Common myeloid progenitor, CD34-positive (primary cell): ENCODE results near the gene PPP4C. TPM values are rescaled to one million over a fixed set of nuclear protein-coding genes. Genes with fewer than 3 reads are reported as not detected.

Experiments
- CTCF ChIA-PET: fragments of 350-600 bp; sonication (Branson Sonifier 250); formaldehyde crosslinking; loops from one replicate; lab custom pipeline; 2021; ENCODE audit warnings: antibody characterized with exemption; lab: Charles Lee
- POLR2A ChIA-PET: fragments of 350-600 bp; sonication (Branson Sonifier 250); formaldehyde crosslinking; loops from one replicate; lab custom pipeline; 2021; ENCODE audit warnings: antibody characterized with exemption; lab: Charles Lee
- DNase-seq, 3 donors: peaks; one replicate each; pipeline versions ENCODE4 v3.0.0 to v3.0.0-alpha.2; 2013
- H3K27ac ChIP-seq, 2 experiments: 1 replicate in 1 of 2; 2 replicates in 1 of 2; pipeline ENCODE4 v1.7.0; 2013; ENCODE audit warnings: inconsistent platforms in 2 of 2, low read length in 2 of 2, mild to moderate bottlenecking in 2 of 2, low read depth in 1 of 2, moderate library complexity in 1 of 2; ENCODE audit not compliant: severe bottlenecking in 2 of 2, insufficient read depth in 1 of 2, poor library complexity in 1 of 2
- H3K27me3 ChIP-seq, 5 experiments: replicated peaks in 2 of 5; 1 replicate in 3 of 5; 2 replicates in 2 of 5; pipeline versions ENCODE4 v1.6.1 to v1.7.0; 2013; ENCODE audit warnings: low read length in 4 of 5, mild to moderate bottlenecking in 2 of 5, moderate library complexity in 2 of 5, inconsistent platforms in 1 of 5; ENCODE audit not compliant: insufficient read depth in 5 of 5, control insufficient read depth in 4 of 5
- H3K36me3 ChIP-seq, 4 experiments: 1 replicate in 2 of 4; 2 replicates in 2 of 4; pipeline versions ENCODE4 v1.6.1 to v1.7.0; 2013; ENCODE audit warnings: low read length in 3 of 4, control low read depth in 1 of 4, mild to moderate bottlenecking in 1 of 4; ENCODE audit not compliant: control insufficient read depth in 4 of 4, insufficient read depth in 4 of 4
- H3K4me1 ChIP-seq, 4 experiments: 1 replicate in 3 of 4; 2 replicates in 1 of 4; pipeline versions ENCODE4 v1.6.1 to v1.7.1; 2013; ENCODE audit warnings: low read length in 3 of 4, mild to moderate bottlenecking in 3 of 4, control low read depth in 1 of 4, inconsistent platforms in 1 of 4, moderate library complexity in 1 of 4; ENCODE audit not compliant: control insufficient read depth in 4 of 4, insufficient read depth in 4 of 4; ENCODE audit errors: control extremely low read depth in 1 of 4
- H3K4me3 ChIP-seq, 7 experiments: 1 replicate in 4 of 7; 2 replicates in 3 of 7; pipeline versions ENCODE4 v1.5.1 to v1.7.0; 2013; ENCODE audit warnings: mild to moderate bottlenecking in 7 of 7, low read length in 6 of 7, moderate library complexity in 6 of 7, inconsistent platforms in 2 of 7, low read depth in 2 of 7, control low read depth in 1 of 7; ENCODE audit not compliant: insufficient read depth in 4 of 7, control insufficient read depth in 1 of 7; ENCODE audit errors: extremely low read depth in 1 of 7
- H3K9me3 ChIP-seq, 5 experiments: 1 replicate in 4 of 5; 2 replicates in 1 of 5; pipeline versions ENCODE4 v1.6.1 to v1.7.1; 2013; ENCODE audit warnings: low read length in 4 of 5, mild to moderate bottlenecking in 2 of 5, inconsistent platforms in 1 of 5, low read depth in 1 of 5, moderate library complexity in 1 of 5; ENCODE audit not compliant: control insufficient read depth in 4 of 5, insufficient read depth in 2 of 5; ENCODE audit errors: control extremely low read depth in 1 of 5
- WGBS: methylation state at CpG from one replicate; pipeline ENCODE4 v1.1.5; 2013; ENCODE audit not compliant: insufficient coverage; 5-methylcytosine and 5-hydroxymethylcytosine counted together
- polyA plus RNA-seq: library from polyadenylated mRNA; unstranded; fragments of 120-200 nt; gene quantifications from one replicate; pipeline ENCODE4 v1.2.1, GENCODE V29; 2013

The PPP4C gene
- 56.3 TPM for polyA plus RNA-seq

DNA sequence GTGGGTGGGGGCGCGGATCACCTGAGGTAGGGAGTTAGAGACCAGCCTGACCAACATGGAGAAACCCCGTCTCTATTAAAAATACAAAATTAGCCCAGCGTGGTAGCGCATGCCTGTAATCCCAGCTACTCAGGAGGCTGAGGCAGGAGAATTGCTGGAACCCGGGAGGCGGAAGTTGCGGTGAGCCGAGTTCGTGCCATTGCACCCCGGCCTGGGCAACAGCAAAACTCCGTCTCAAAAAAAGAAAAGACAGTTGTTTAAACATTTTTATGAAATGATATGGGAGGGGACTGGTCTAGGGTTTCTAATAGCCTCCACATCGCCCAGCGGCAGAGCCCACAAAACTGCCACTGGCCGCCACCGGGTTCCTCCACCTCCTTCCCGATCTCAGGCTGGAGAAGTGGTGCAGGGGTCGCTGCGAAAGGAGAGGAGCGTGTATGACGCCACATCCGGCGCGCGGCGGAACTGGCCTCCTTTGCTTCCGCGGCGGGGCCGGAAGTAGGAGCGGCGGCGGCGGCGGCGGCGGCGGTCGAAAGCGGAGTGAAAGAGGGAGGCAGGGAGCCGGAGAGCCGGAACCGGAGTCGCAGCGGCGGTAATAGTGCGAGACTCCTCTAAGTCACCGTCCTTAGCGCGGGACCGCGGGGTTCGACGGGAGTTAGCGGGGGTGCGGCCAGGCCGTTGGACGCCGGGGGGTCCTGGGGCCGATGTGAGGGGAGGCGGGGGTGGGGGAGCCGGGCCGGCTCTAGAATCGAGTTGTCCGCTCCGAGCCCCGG is at the start of gene PPP4C:
Gene PPP4C, plus strand, starts transcription at position 492 of the 773 bp plus-strand sequence. CDS start 384 bp downstream, outside the sequence.
- Histone ChIP-seq H3K4me1 (peaks cover 6 to 33% (median 19%) of the 10 kb centered on the region in 4 experiments), H3K4me3 (peak within 1 kb of the TSS; percentile 80 to 96 (median 91)), H3K27ac (peak within 1 kb of the TSS; percentile 79 to 91), H3K36me3 (peaks cover 8 to 51% (median 37%) of the 10 kb centered on the region in 4 experiments), H3K9me3 (no peaks in the 10 kb centered on the region), H3K27me3 (no peaks in the 10 kb centered on the region)
- WGBS: 3% methylated on average over 50 of the region's 67 CpGs
- ChIA-PET CTCF (interaction anchor here (1.2 to 19.2 kb wide), 3 partner anchors 9 to 16 kb away, joined by 4 to 235 read pairs (median 5); partner anchors contain the start of genes ALDOA, TBX6 and YPEL3), POLR2A (interaction anchor here (0.7 to 1.9 kb wide), 4 partner anchors 9 to 17 kb away, joined by 4 to 11 read pairs (median 6); partner anchors contain the start of genes ALDOA and TBX6)
- peak; percentile 89 to 93 (median 91) for DNase-seq

DNA sequence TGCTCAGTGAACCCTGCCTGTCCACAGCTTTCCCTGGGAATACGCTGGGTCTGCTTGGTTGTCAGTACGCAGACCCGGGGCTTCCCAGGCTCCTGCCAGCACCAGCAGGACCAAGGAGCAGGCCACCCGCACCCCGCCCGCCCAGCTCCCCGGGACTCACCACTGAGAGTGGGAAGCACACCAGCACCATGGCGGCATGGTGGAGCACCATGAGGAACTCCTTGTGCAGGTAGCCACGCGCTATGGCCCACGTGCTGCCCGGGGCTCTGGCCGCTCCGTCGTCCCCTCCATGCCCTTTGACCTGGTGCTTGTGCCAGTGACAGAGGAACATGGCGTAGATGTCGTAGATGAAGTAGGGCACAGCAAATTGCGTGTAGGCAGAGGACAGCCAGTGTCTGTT is 49.3 kb upstream of the PPP4C start:
- no peak overlapping the region for H3K4me3 ChIP-seq
- CTCF ChIA-PET: no interaction called here
- H3K9me3 ChIP-seq: no peaks in the 10 kb centered on the region
- DNase-seq: no peak
- no peak overlapping the region for H3K27ac ChIP-seq
- no peaks in the 10 kb centered on the region for H3K36me3 ChIP-seq
- peaks cover 0 to 54% (median 25%) of the 10 kb centered on the region in 5 experiments for H3K27me3 ChIP-seq
- peaks cover 0 to 13% (median 7%) of the 10 kb centered on the region in 4 experiments for H3K4me1 ChIP-seq
- 96% methylated on average over 14 of the region's 18 CpGs for WGBS
- POLR2A ChIA-PET: no interaction called here

DNA sequence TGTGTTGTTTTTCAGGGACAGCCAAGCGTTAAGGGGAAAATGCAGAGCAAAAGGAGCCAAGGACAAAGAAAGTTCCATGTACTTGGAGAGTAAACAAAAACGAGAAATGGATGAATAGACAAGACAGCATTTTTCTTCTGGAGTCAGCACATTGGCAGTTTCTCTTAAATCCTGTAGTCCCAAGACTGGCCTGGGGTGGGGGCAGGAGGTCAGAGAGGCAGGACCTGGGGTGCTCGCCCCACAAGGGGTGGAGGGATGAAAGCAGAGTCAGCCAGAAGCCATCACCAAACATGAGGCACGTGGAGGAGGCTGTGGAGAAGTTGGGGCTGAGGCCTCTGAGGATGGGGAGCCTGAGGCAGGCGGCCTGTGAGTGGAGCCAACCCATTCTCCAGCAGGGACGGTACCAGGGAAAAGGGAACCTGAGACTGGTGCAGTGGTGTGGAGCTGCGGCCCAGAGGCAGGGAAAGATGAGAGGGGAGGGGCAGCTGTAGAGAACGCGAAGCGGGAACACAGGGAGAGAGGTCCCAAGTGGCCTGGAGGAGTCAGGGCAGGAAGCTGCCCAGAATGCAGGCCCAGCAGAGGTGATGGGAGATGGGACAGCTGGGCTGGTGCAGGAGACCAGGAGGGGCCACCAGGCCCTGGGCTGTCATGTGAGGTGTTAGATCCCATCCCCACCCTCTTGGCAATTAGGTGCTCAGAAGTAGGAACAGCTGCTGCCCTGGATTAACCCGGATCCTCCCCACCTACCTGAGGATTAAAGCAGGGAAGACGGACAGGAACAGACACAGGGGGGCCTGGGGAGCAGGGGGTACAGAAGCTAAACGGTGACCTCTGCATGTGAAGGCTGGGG is 48.0 kb upstream of the PPP4C start:
- WGBS: 65% methylated on average over 12 of the region's 13 CpGs
- H3K27ac ChIP-seq: no peak overlapping the region
- POLR2A ChIA-PET: no interaction called here
- H3K27me3 ChIP-seq: peaks cover 0 to 65% (median 25%) of the 10 kb centered on the region in 5 experiments
- CTCF ChIA-PET: interaction anchor here (0.7 to 1.6 kb wide), 5 partner anchors 9 to 28 kb away, joined by 3 to 5 read pairs (median 3); no protein-coding TSS in a partner anchor
- no peak for DNase-seq
- no peaks in the 10 kb centered on the region for H3K9me3 ChIP-seq
- peaks cover 0 to 12% (median 8%) of the 10 kb centered on the region in 4 experiments for H3K4me1 ChIP-seq
- no peak overlapping the region for H3K4me3 ChIP-seq
- no peaks in the 10 kb centered on the region for H3K36me3 ChIP-seq

DNA sequence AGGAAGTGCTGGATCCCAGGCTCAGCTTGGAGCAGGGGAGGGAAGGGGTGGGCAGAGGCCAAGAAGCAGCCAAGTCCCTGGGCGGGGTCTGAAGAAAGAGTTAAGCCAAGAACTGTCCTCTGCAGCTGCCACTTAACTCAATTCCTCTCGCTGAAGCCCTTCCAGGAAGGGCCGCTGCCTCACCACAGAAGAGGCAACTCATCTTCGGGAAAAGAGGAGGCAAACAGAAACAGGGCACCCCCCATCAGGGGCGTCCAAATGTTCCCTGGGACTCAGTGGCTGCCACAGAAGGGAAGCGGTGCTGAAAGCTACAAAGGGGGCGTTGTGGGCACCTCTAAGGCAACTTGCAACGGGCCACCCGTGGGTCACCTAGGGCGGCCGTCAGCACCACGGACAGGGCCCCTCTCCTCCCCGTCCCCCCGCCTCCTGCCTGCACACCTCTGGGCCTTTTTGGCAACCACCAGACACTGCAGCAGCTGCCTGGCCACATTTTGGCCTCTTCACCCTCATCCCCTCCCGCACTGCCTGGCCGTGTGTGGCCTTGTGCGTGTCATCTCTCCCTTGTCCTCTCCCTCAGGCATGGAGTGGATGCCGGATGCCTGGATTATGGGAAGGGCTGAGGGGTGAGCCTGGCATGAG is 47.2 kb upstream of the PPP4C start:
- Histone ChIP-seq H3K27me3 (peaks cover 0 to 65% (median 25%) of the 10 kb centered on the region in 5 experiments), H3K4me3 (no peak overlapping the region), H3K36me3 (no peaks in the 10 kb centered on the region), H3K4me1 (peaks cover 0 to 12% (median 8%) of the 10 kb centered on the region in 4 experiments), H3K27ac (no peak overlapping the region), H3K9me3 (no peaks in the 10 kb centered on the region)
- DNase-seq: peak in 2 of 3 donors; percentile 60 to 68
- POLR2A ChIA-PET: no interaction called here
- CTCF ChIA-PET: interaction anchor here (0.7 to 1.6 kb wide), 5 partner anchors 10 to 27 kb away, joined by 3 to 5 read pairs (median 3); no protein-coding TSS in a partner anchor
- WGBS: 25% methylated on average over 11 of the region's 18 CpGs

DNA sequence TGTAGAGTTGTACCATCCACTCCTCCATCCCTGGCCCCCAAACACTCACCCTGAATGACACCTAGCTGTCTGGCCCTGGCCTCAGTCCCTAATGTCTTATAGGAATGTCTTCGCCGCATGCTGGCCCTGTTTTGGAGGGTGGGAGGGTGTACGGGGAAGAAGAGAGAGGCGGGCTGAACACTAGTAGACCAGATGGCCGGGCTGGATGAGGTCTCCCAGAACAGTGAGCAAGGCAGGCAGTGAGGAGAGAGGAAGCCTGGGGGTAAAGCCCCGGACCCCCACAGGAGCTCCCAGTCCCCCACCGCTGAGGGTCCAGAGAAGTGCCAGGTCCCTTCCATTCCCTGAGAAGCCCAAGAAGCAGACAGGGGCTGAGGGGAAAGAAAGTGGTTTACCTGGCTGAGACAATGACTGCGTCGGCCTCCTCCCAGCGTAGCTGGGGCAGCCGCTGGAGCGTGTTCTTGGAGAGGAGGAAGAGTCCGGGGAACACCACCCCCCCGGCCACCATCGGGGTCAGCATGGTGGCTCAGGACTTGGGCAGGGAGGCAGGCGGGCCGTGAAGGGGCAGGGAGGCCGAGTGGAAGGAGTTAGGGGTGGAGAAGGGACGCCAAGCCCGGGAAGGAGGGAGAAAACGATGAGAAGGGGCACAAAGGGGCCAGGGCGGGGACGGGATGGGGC is 45.6 kb upstream of the PPP4C start:
- CTCF ChIA-PET: interaction anchor here (2.4 to 2.6 kb wide), 2 partner anchors 26 to 183 kb away, joined by 9 to 16 read pairs; no protein-coding TSS in a partner anchor
- DNase-seq: no peak
- POLR2A ChIA-PET: no interaction called here
- WGBS: 20% methylated on average over 20 of the region's 23 CpGs
- peaks cover 0 to 12% (median 8%) of the 10 kb centered on the region in 4 experiments for H3K4me1 ChIP-seq
- H3K27ac ChIP-seq: no peak overlapping the region
- H3K27me3 ChIP-seq: peaks cover 0 to 65% (median 25%) of the 10 kb centered on the region in 5 experiments
- no peak overlapping the region for H3K4me3 ChIP-seq
- no peaks in the 10 kb centered on the region for H3K36me3 ChIP-seq
- H3K9me3 ChIP-seq: no peaks in the 10 kb centered on the region

DNA sequence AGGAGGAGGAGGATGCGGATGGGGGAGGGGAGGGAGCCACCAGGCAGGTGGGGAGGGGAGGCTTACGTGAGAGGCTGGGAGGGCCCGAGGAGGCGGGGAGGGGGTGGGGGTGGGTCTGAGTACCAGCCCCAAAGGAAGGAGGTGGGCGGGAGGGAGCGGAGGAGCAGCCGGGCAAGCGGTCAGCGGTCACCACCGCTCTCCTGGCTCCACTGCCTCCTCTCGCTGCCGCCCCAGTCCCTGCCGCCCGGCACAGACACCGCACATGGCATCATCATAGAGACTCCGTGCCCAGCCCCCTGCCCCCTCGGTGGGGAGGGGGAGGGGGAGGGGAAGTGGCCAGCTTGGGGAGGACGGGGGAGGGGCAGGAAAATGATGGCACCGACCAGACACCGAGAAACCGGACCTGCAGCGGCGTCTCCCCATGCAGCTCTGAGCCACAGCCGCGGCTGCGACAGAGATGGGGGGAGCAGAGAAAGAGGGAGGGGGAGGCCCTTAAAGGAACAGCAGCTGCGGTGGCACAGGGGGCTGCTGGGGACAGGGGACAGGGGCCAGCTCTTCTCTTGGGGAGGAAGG is 44.9 kb upstream of the PPP4C start, which contains the start of gene TLCD3B:
Gene TLCD3B, minus strand, starts transcription at position 431 of the 573 bp plus-strand sequence. CDS start 744 bp downstream, outside the sequence.
- 0% methylated on average over 8 of the region's 27 CpGs for WGBS

More for the DNA sequence above, 44.9 kb upstream of the PPP4C start, which contains the start of gene TLCD3B:
- Histone ChIP-seq H3K9me3 (no peaks in the 10 kb centered on the region), H3K4me1 (peaks cover 0 to 12% (median 8%) of the 10 kb centered on the region in 4 experiments), H3K36me3 (no peaks in the 10 kb centered on the region), H3K27ac (no peak within 1 kb of the TSS), H3K27me3 (peaks cover 0 to 65% (median 25%) of the 10 kb centered on the region in 5 experiments), H3K4me3 (peak within 1 kb of the TSS in 1 of 7 experiments; percentile 34)
- ChIA-PET CTCF (interaction anchor here (1.0 to 2.9 kb wide), 16 partner anchors 8 to 339 kb away, joined by 3 to 23 read pairs (median 6); partner anchors contain the start of genes ASPHD1, C16orf92, SEZ6L2 and TBX6), POLR2A (interaction anchor here (0.6 kb wide), 1 partner anchor 502 kb away, joined by 3 read pairs; no protein-coding TSS in a partner anchor)
- no peak for DNase-seq
